Rectal smooth muscle tissue (tissue), 1 donor: ENCODE results near the gene GLYATL1.

Experiments used
- H3K27ac ChIP-seq: one replicate; pipeline ENCODE4 v1.7.0; 2013; ENCODE audit warnings: low read depth, low read length, inconsistent platforms
- H3K27me3 ChIP-seq: one replicate; pipeline ENCODE4 v1.7.0; 2013; ENCODE audit warnings: low read length; ENCODE audit not compliant: control insufficient read depth, insufficient read depth
- H3K36me3 ChIP-seq: one replicate; pipeline ENCODE4 v1.7.0; 2013; ENCODE audit warnings: low read length; ENCODE audit not compliant: control insufficient read depth, insufficient read depth
- H3K4me1 ChIP-seq: one replicate; pipeline ENCODE4 v1.7.0; 2013; ENCODE audit warnings: low read length; ENCODE audit not compliant: control insufficient read depth, insufficient read depth
- H3K4me3 ChIP-seq: one replicate; pipeline ENCODE4 v1.7.0; 2013; ENCODE audit warnings: low read length
- H3K9ac ChIP-seq: one replicate; pipeline ENCODE4 v1.7.0; 2013; ENCODE audit warnings: low read length

GLYATL1 gene

DNA sequence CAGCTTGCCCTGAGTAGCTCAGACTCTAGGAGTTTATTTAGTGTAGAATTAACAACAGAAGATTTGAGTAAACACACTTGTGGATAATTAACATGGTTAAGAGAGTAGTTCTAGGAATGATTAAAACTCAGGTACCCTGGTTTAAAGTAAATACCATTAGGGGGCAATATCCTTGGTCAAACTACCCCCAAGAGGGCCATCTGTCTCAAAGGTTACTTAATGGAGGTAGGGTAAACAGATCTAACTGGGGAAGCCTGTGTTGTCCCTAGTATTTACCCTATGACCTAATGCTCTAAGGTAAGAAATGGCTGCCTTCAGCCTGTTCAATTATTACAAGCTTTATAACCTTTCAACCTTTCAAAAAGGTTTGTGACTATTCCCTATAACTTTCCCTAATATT is 10.6 kb upstream of the GLYATL1 start:
- Histone ChIP-seq H3K9ac (no peak overlapping the region), H3K27ac (no peak overlapping the region), H3K36me3 (no peaks in the 10 kb centered on the region), H3K4me3 (no peak overlapping the region), H3K4me1 (peaks cover 6% of the 10 kb centered on the region), H3K27me3 (no peaks in the 10 kb centered on the region)

DNA sequence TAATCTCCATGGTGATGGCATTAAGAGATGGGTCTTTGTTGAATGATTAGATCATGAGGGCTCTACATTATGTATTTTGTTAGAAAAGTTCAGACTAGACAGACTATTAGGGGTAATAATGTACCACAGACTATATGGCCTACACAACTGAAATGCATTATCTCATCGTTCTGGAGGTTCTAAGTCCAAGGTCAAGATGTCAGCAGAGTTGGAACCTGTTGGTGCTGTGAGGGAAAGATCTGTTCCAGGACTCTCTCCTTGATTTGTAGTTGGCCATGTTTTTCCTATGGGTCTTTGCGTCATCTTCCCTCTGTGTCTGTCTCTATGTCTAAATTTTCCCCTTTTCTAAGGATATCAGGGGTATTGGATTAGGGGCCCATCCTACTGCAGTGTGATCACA is 8.4 kb upstream of the GLYATL1 start:
- no peak overlapping the region for H3K4me3 ChIP-seq
- H3K27me3 ChIP-seq = no peaks in the 10 kb centered on the region
- H3K36me3 ChIP-seq = no peaks in the 10 kb centered on the region
- no peak overlapping the region for H3K9ac ChIP-seq
- no peak overlapping the region for H3K27ac ChIP-seq
- H3K4me1 ChIP-seq = peaks cover 6% of the 10 kb centered on the region

- Histone ChIP-seq H3K9ac (no peak overlapping the region), H3K4me1 (no peaks in the 10 kb centered on the region), H3K4me3 (no peak overlapping the region), H3K27me3 (no peaks in the 10 kb centered on the region), H3K36me3 (no peaks in the 10 kb centered on the region), H3K27ac (no peak overlapping the region)
These were observed 5.6 kb upstream of the GLYATL1 start for GRCh38 chr11:58933661-58934060.

- no peaks in the 10 kb centered on the region for H3K4me1 ChIP-seq
- H3K4me3 ChIP-seq = no peak overlapping the region
- H3K36me3 ChIP-seq = no peaks in the 10 kb centered on the region
- no peak overlapping the region for H3K9ac ChIP-seq
- H3K27ac ChIP-seq = no peak overlapping the region
- H3K27me3 ChIP-seq = no peaks in the 10 kb centered on the region
These were observed 4.3 kb upstream of the GLYATL1 start for GRCh38 chr11:58934945-58935513.

DNA sequence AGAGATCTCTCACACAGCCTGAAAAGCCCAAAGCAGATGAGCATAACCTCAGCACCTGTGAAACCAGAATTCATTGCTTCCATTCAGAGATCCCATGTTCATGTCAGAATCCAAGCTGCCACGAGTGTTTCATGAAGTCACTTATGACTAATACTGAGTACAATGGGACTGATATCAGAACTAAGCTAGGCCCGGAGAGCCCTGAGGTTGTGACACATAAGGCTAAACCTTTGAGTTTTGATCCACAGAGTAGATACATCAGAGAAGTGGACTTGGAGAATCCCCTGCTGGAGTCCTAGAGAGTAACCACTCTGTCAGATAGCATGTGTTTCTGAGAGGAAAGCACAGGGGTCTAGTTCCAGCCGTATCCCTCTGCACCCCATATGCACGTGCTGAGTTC is 890 bp upstream of the GLYATL1 start:
- H3K4me3 ChIP-seq = no peak overlapping the region
- no peaks in the 10 kb centered on the region for H3K27me3 ChIP-seq
- H3K36me3 ChIP-seq = no peaks in the 10 kb centered on the region
- H3K27ac ChIP-seq = no peak overlapping the region
- no peaks in the 10 kb centered on the region for H3K4me1 ChIP-seq
- H3K9ac ChIP-seq = no peak overlapping the region

GRCh38 chr11:58940028-58940427 is 740 bp downstream of the GLYATL1 start:
- H3K27me3 ChIP-seq = no peaks in the 10 kb centered on the region
- H3K9ac ChIP-seq = no peak overlapping the region
- H3K36me3 ChIP-seq = no peaks in the 10 kb centered on the region
- H3K4me1 ChIP-seq = no peaks in the 10 kb centered on the region
- H3K4me3 ChIP-seq = no peak overlapping the region
- no peak overlapping the region for H3K27ac ChIP-seq

DNA sequence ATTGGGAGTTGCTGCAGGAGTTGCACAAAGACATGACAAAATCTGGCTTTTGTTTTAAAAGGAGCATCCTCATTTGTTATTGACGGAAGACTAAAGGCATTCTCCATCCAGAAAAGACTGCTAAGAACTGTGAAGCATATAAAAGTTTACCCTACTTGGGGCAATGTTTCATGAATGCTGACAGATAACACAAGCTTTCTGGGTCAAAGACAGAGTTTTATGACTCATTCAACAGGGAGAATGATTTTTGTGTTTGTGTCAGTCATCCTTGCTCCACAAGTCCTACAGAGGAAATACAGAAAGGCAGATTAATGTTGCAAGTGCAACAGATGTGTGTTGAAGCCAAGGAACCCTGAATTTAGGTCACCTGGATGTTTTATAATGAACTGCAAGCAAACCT is 2.5 kb downstream of the GLYATL1 start:
- Histone ChIP-seq H3K9ac (no peak overlapping the region), H3K27ac (no peak overlapping the region), H3K36me3 (no peaks in the 10 kb centered on the region)

DNA sequence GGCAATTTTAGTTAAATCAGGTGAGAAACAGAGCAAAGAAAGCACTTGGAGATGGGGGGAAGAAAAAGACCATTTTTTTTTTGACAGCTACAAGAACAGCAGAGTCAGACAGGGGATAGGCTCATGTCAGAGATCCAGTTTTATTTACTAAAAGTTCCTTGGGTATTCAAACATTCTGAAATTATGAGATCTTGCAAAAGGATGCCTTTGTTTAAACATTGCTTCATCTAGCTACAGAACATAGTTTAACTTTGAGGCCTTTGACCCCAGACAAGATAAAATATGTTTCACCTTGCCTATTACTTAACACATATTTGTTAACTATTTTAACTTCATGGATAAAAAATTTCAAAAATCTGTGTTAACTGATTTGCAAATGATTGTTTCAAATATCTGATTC is 6.4 kb downstream of the GLYATL1 start:
- Histone ChIP-seq H3K27ac (no peak overlapping the region), H3K4me3 (no peak overlapping the region), H3K27me3 (no peaks in the 10 kb centered on the region), H3K9ac (no peak overlapping the region), H3K4me1 (no peaks in the 10 kb centered on the region), H3K36me3 (no peaks in the 10 kb centered on the region)

More for the DNA sequence above, 2.5 kb downstream of the GLYATL1 start:
- Histone ChIP-seq H3K4me1 (no peaks in the 10 kb centered on the region), H3K4me3 (no peak overlapping the region), H3K27me3 (no peaks in the 10 kb centered on the region)

GRCh38 chr11:58949184-58949583 is 9.9 kb downstream of the GLYATL1 start:
- H3K27me3 ChIP-seq = no peaks in the 10 kb centered on the region

GRCh38 chr11:58957922-58958321 is 18.6 kb downstream of the GLYATL1 start:
- Histone ChIP-seq H3K4me3 (no peak overlapping the region), H3K4me1 (no peaks in the 10 kb centered on the region), H3K27me3 (no peaks in the 10 kb centered on the region), H3K36me3 (no peaks in the 10 kb centered on the region), H3K9ac (no peak overlapping the region), H3K27ac (no peak overlapping the region)

More at GRCh38 chr11:58949184-58949583, 9.9 kb downstream of the GLYATL1 start:
- no peaks in the 10 kb centered on the region for H3K36me3 ChIP-seq
- H3K27ac ChIP-seq = no peak overlapping the region
- H3K9ac ChIP-seq = no peak overlapping the region
- no peaks in the 10 kb centered on the region for H3K4me1 ChIP-seq
- no peak overlapping the region for H3K4me3 ChIP-seq

- H3K4me1 ChIP-seq = no peaks in the 10 kb centered on the region
- no peak overlapping the region for H3K4me3 ChIP-seq
- H3K27me3 ChIP-seq = no peaks in the 10 kb centered on the region
- H3K9ac ChIP-seq = no peak overlapping the region
- no peak overlapping the region for H3K27ac ChIP-seq
- H3K36me3 ChIP-seq = no peaks in the 10 kb centered on the region
These were observed 19.2 kb downstream of the GLYATL1 start for GRCh38 chr11:58958500-58958899.

DNA sequence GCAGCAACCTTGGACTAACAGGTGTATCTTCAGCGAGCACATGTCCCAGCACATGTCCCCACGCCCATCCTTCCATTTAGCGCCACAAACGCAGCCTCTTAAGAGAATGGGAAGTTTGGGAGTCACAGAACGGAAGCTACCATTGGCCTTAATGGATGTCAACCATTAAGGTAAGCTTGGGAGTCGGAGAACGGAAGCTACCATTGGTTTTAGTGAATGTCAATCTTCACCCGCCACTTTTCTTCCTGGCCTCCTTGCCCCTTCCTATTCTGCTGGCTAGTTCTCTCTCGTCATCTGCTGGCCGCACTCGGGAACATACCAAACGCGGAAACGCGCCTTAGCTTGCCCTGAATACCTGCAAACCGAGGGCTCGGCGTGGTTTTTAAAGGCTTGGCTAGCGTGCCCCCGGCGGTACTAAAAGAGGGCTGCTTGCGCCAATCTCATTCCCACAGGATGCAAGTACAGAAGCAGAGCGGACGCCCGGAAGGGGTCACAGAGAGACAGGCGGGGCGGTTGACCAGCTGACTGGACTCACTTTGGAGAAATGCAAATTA is 24.3 kb downstream of the GLYATL1 start:
- H3K4me1 ChIP-seq = no peaks in the 10 kb centered on the region
- no peaks in the 10 kb centered on the region for H3K36me3 ChIP-seq
- H3K4me3 ChIP-seq = no peak overlapping the region
- H3K27ac ChIP-seq = no peak overlapping the region
- no peak overlapping the region for H3K9ac ChIP-seq
- H3K27me3 ChIP-seq = no peaks in the 10 kb centered on the region

- Histone ChIP-seq H3K27ac (no peak overlapping the region), H3K9ac (no peak overlapping the region), H3K4me1 (no peaks in the 10 kb centered on the region), H3K4me3 (no peak overlapping the region), H3K27me3 (no peaks in the 10 kb centered on the region), H3K36me3 (no peaks in the 10 kb centered on the region)
These were observed 26.1 kb downstream of the GLYATL1 start for GRCh38 chr11:58965246-58965985.
